Neural progenitor cell (in vitro differentiated cells): ENCODE measurements around the gene PRRX2.

Source experiments
- EZH2 ChIP-seq: fragments of 200-600 bp; sonication (generic); IDR thresholded peaks from 2 replicates; pipeline ENCODE4 v1.6.1; 2017; ENCODE audit warnings: antibody characterized with exemption, mild to moderate bottlenecking, moderate library complexity
- EZH2phosphoT487 ChIP-seq: fragments of 200-600 bp; sonication (generic); IDR thresholded peaks from 2 replicates; pipeline ENCODE4 v1.6.1; 2017; ENCODE audit warnings: antibody characterized with exemption
- TF ChIP-seq, protein P1 (sequence below): fragments of 200-600 bp; sonication (generic); IDR thresholded peaks from 2 replicates; pipeline ENCODE4 v1.5.1; 2017; ENCODE audit warnings: antibody characterized with exemption, mild to moderate bottlenecking

DNA sequence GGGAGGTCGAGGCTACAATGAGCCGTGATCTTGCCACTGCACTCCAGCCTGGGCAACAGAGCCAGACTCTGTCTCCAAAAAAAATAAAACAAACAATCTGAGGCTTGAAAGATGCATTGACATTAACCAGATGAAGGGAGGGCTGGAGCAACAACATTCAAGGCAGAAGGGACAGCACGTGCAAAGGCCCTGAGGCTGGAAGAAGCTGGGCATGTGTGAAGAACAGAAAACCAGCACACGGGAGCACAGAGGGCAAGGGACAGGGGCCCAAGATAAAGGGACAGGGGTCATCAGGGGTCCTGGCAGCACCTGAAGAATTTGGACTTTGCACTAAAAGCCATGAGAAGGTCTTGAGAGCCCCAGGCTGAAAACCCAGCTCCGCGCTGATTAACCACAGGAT lies 84.1 kb downstream of the PRRX2 start:
- TF ChIP-seq, protein P1, sequence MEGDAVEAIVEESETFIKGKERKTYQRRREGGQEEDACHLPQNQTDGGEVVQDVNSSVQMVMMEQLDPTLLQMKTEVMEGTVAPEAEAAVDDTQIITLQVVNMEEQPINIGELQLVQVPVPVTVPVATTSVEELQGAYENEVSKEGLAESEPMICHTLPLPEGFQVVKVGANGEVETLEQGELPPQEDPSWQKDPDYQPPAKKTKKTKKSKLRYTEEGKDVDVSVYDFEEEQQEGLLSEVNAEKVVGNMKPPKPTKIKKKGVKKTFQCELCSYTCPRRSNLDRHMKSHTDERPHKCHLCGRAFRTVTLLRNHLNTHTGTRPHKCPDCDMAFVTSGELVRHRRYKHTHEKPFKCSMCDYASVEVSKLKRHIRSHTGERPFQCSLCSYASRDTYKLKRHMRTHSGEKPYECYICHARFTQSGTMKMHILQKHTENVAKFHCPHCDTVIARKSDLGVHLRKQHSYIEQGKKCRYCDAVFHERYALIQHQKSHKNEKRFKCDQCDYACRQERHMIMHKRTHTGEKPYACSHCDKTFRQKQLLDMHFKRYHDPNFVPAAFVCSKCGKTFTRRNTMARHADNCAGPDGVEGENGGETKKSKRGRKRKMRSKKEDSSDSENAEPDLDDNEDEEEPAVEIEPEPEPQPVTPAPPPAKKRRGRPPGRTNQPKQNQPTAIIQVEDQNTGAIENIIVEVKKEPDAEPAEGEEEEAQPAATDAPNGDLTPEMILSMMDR: no peak
- TF ChIP-seq EZH2phosphoT487 (no peak), EZH2 (no peak)
